SH-SY5Y (cell line): ENCODE data around the gene STYX.

Experiments
- GATA2 ChIP-seq: IDR thresholded peaks from 2 replicates; pipeline ENCODE4 v1.6.1; 2011; ENCODE audit warnings: mild to moderate bottlenecking, low read depth, low read length
- GATA3 ChIP-seq: IDR thresholded peaks from 2 replicates; pipeline ENCODE4 v1.6.1; 2011; ENCODE audit warnings: low read depth, mild to moderate bottlenecking, low read length, moderate library complexity

The STYX gene

DNA sequence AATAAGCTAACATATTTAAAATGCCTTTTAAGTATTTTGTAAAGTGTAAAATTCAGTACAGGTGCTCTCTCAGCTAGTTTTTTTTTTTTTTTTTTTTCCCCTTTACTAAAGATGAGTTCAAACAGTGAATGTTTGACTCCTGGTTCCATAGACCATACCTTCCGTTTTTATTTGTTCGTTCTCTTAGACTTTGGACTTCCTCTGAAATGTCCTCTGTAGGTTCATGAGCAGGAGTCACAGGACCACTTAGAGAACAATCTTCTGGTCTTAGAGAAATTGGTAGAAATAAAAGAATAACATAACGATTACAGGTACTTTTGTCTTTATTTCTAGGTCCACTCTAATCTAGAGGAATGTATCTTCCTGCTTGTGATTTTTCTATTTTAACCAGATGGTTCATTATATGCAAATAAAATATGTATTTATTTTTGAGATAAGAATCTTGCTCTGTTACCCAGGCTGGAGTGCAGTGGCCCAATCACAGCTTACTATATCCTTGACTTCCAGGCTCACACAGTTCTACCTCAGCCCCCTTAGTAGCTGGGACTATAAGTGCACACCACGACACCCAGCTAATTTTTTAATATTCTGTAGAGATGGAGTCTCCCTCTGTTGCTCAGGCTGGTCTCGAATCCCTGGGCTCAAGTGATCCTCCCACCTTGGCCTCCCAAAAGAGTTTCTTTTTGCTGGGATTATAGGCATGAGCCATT lies 25.8 kb downstream of the STYX start:
- TF ChIP-seq GATA2 = peak; percentile 41; the same call in 1 of the 2 replicates
- no peak for TF ChIP-seq GATA3

DNA sequence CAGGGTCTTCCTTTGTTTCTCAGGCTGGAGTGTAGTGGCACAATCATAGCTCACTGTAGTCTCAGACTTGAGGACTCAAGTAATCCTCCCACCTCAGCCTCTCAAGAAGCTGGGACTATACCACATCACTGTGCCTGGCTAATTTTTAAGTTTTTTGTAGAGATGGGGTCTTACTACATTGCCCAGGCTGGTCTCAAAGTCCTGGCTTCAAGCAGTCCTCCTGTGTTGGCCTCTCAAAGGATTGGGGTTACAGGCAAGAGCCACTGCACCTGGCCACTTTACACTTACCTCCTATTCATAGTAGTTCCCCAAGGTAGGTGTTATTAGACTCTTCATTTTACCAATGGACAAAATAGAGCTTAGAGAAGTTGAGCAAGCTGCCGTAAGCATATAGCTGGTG lies 29.2 kb downstream of the STYX start:
- TF ChIP-seq GATA2 = no peak
- no peak for TF ChIP-seq GATA3

DNA sequence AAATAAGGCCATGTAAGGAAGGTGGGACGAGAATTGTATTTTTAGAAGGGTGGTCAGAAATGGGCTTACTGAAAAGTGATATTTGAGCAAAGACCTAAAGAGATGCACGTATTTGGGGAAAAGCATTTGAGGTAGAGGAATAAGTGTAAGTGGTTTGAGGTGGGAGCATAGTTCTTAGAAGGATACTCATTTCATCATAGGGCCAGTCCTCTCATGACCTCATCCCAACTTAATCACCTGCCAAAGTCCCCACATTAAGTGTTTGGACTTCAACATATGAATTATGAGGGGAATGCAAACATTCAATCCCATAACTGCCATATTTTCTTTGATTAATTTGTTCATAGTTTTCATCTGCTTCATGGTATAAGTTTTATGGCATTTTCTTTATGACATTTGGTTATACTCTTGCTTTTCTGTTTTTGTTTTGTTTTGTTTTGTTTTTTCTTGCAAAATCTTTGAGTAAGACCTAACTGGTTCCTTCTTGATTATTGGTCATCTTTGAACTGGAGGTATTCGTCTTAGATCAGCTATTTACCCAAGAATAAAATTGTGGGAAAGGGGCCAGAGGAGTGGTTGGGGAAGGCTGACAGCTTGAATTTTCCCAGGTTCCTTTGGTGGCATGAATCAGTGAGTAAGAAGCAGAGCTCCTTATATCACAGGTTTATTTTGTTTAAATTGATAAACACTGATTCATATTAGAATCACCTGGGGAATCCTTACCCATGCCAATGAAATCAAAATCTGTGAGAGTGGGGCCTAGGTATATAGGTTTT lies 37.3 kb downstream of the STYX start:
- no peak for TF ChIP-seq GATA3
- no peak for TF ChIP-seq GATA2

- TF ChIP-seq GATA2 = no peak
- TF ChIP-seq GATA3 = no peak
Observed at GRCh38 chr14:52769887-52770286, 39.9 kb downstream of the STYX start.

- TF ChIP-seq GATA3 = no peak
- no peak for TF ChIP-seq GATA2
Observed at GRCh38 chr14:52776816-52777215, 46.9 kb downstream of the STYX start.

GRCh38 chr14:52778702-52779101 lies 48.7 kb downstream of the STYX start:
- TF ChIP-seq GATA2 (no peak), GATA3 (no peak)

- TF ChIP-seq GATA2 = no peak
- TF ChIP-seq GATA3 = no peak
Observed at GRCh38 chr14:52780893-52781292, 50.9 kb downstream of the STYX start.

DNA sequence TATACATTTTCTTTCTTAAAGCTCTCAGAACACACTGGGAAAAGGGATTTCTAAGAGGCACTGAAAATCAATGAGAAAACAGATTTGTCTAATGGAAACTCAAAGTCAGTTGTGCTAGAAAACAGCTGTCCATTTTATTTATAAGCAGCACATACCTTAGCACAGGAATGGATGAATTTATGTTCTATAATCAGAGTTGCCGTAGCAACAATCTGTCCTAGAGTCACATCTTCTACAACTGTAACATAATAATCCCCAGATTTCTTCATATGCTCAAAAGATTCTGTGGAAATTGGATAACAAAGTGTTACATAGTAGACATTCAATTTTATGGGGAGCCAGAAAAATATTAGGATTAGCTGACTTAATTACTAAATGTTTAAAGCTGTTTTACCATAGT lies 51.7 kb downstream of the STYX start:
- TF ChIP-seq GATA3 (no peak), GATA2 (no peak)

DNA sequence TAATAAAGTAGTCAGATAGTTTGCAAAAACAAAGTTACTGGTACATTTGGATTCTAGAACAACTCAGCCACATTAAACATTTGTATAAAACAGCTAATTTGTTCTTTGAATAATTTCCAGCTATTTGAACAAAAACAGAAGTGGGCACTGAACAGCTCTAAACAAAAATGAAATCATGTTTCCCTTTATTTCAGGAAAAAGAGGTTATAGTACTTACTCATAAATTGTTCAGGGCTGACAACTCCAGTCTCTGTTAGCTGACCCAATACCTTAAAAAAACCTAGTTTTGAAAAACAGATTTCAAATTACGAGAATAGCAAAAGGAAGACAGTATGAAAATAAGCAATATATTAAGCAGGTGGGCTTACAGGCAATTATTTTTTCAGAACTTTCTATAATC lies 53.2 kb downstream of the STYX start:
- TF ChIP-seq GATA3 (no peak), GATA2 (no peak)

GRCh38 chr14:52786887-52787286 lies 56.9 kb downstream of the STYX start:
- TF ChIP-seq GATA2 = no peak
- no peak for TF ChIP-seq GATA3

DNA sequence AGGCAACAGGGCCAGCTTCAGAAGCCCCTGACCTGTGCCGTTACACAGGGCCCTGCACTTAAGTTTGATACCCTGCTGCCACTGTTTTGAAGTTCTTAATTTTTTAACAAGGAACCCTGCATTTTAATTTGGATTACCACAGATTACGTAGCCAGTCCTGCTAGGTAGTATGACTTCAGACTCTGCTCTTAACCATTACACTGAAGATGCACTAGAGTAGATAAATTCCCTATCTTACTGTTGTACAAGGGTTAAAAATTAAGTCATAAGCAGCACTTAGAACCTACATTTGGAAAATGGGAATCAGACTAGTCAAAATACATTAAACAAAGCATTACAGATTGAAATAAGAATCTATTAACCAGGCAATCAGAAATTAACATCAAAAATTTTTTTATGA lies 59.2 kb downstream of the STYX start:
- TF ChIP-seq GATA2 (no peak), GATA3 (no peak)

- TF ChIP-seq GATA2 (no peak), GATA3 (no peak)
Observed at GRCh38 chr14:52790011-52790755, 60.2 kb downstream of the STYX start.

- TF ChIP-seq GATA2 = no peak
- no peak for TF ChIP-seq GATA3
Observed at GRCh38 chr14:52790756-52791222, 60.8 kb downstream of the STYX start.
